ENCODE measurements around the gene CRHR2.

DNA sequence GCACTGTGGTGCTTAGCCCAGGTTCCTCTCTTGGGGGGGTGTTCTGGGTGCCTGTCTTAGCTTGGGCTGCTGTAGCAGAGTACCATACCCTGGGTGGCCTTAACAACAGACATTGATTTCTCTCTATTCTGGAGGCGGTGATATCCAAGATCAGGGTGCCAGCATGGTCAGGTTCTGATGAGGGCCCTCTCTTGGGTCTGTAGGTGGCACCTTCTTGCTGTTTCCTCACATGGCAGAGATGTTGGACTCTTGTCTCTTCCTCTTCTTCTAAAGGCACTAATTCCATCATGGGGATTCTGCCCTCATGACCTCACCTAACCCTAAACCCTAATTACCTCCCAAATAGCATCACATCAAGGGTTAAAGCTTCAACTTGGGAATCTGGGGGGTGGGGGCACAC, 19.9 kb upstream of the CRHR2 start:
- TF ChIP-seq, protein P1, sequence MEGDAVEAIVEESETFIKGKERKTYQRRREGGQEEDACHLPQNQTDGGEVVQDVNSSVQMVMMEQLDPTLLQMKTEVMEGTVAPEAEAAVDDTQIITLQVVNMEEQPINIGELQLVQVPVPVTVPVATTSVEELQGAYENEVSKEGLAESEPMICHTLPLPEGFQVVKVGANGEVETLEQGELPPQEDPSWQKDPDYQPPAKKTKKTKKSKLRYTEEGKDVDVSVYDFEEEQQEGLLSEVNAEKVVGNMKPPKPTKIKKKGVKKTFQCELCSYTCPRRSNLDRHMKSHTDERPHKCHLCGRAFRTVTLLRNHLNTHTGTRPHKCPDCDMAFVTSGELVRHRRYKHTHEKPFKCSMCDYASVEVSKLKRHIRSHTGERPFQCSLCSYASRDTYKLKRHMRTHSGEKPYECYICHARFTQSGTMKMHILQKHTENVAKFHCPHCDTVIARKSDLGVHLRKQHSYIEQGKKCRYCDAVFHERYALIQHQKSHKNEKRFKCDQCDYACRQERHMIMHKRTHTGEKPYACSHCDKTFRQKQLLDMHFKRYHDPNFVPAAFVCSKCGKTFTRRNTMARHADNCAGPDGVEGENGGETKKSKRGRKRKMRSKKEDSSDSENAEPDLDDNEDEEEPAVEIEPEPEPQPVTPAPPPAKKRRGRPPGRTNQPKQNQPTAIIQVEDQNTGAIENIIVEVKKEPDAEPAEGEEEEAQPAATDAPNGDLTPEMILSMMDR (IDR thresholded peaks at IDR 0.05): no peak
- no peak for TF ChIP-seq POLR2A (IDR thresholded peaks at IDR 0.05)
